PC-9 (cell line): ENCODE data around the gene RPS15. TPM values are rescaled to one million over a fixed set of nuclear protein-coding genes. Genes with fewer than 3 reads are reported as not detected.

ENCODE experiments used
- BruUV-seq: library from RNA; stranded (reverse); fragments of 400-500 nt; replicated peaks from 2 replicates; lab custom pipeline; 2021; lab: Mats Ljungman, UMichigan
- CTCF ChIA-PET: fragments of 300-600 bp; sonication (Branson Sonifier 250); formaldehyde crosslinking; loops from one replicate; lab custom pipeline; 2022; ENCODE audit warnings: antibody characterized with exemption; lab: Charles Lee
- POLR2A ChIA-PET: fragments of 300-600 bp; sonication (Branson Sonifier 250); formaldehyde crosslinking; loops from one replicate; lab custom pipeline; 2022; ENCODE audit warnings: antibody characterized with exemption; ENCODE audit not compliant: unreplicated experiment; lab: Charles Lee
- DNase-seq, 2 experiments: peaks; one replicate each; pipeline versions ENCODE4 v3.0.0 to v3.0.0-alpha.2; 2015 to 2022; ENCODE audit warnings: mixed read lengths in 1 of 2
- H2AFZ ChIP-seq: fragments of 200-600 bp; sonication (generic); 2 replicates; pipeline ENCODE4 v1.8.1; 2017; ENCODE audit warnings: antibody characterized with exemption
- H3F3A ChIP-seq: fragments of 200-600 bp; sonication (generic); 2 replicates; pipeline ENCODE4 v1.8.1; 2017; ENCODE audit warnings: antibody characterized with exemption, mild to moderate bottlenecking, low read depth; ENCODE audit not compliant: insufficient read depth
- H3K27ac ChIP-seq: fragments of 200-600 bp; sonication (generic); 2 replicates; pipeline ENCODE4 v1.6.1; 2016; ENCODE audit warnings: mixed run types
- H3K27me3 ChIP-seq: fragments of 200-600 bp; sonication (generic); 2 replicates; pipeline ENCODE4 v1.6.1; 2016; ENCODE audit warnings: low read depth, mixed run types; ENCODE audit not compliant: insufficient read depth
- H3K36me3 ChIP-seq: fragments of 200-600 bp; sonication (generic); 2 replicates; pipeline ENCODE4 v1.6.1; 2016; ENCODE audit warnings: low read depth, mixed run types
- H3K4me1 ChIP-seq: fragments of 200-600 bp; sonication (generic); replicated peaks from 2 replicates; pipeline ENCODE4 v1.6.1; 2016; ENCODE audit warnings: mixed run types; ENCODE audit not compliant: insufficient read depth
- H3K4me2 ChIP-seq: fragments of 200-600 bp; sonication (generic); 2 replicates; pipeline ENCODE4 v1.6.1; 2017; ENCODE audit warnings: mixed run types
- H3K4me3 ChIP-seq: fragments of 200-600 bp; sonication (generic); 2 replicates; pipeline ENCODE4 v1.6.1; 2016; ENCODE audit warnings: mixed run types
- H3K79me2 ChIP-seq: fragments of 200-600 bp; sonication (generic); 2 replicates; pipeline ENCODE4 v1.6.1; 2017; ENCODE audit warnings: low read depth, mixed run types
- H3K9me2 ChIP-seq: fragments of 200-600 bp; sonication (generic); 2 replicates; pipeline ENCODE4 v1.8.1; 2017; ENCODE audit warnings: mild to moderate bottlenecking; ENCODE audit not compliant: insufficient read depth
- H3K9me3 ChIP-seq: fragments of 200-600 bp; sonication (generic); 2 replicates; pipeline ENCODE4 v1.8.1; 2016; ENCODE audit warnings: low read depth; ENCODE audit not compliant: insufficient read depth
- H4K20me1 ChIP-seq: fragments of 200-600 bp; sonication (generic); 2 replicates; pipeline ENCODE4 v1.8.1; 2017; ENCODE audit not compliant: insufficient read depth
- CTCF ChIP-seq: fragments of 200-600 bp; sonication (generic); conservative IDR thresholded peaks from 2 replicates; pipeline ENCODE4 v1.6.1; 2017; ENCODE audit warnings: mixed run types, antibody characterized with exemption, mild to moderate bottlenecking, moderate library complexity
- EZH2 ChIP-seq: fragments of 200-600 bp; sonication (generic); IDR thresholded peaks from 2 replicates; pipeline ENCODE4 v1.8.0; 2017; ENCODE audit warnings: antibody characterized with exemption, low read depth
- intact Hi-C: fragments of 100-400 bp; cut with micrococcal nuclease; formaldehyde crosslinking; loops from one replicate; pipeline ENCODE4 v1.10.0; 2022; ENCODE audit not compliant: unreplicated experiment
- total RNA-seq: library from RNA; stranded (reverse); gene quantifications from 2 replicates; pipeline ENCODE4 v1.2.3, GENCODE V29; 2021

The RPS15 gene
- total RNA-seq, 1 experiment from 2014 or later, result 967 TPM

GRCh38 chr19:1422360-1422759 lies 15.8 kb upstream of the RPS15 start:
- CTCF ChIA-PET, result no interaction called here
- H3K27ac ChIP-seq, result no peak overlapping the region
- H2AFZ ChIP-seq, result no peak overlapping the region
- no peaks in the 10 kb centered on the region for H3K4me1 ChIP-seq
- H3K4me3 ChIP-seq, result no peak overlapping the region
- POLR2A ChIA-PET, result no interaction called here
- H3K9me2 ChIP-seq, result no peaks in the 10 kb centered on the region
- no peak for DNase-seq
- no TSS peak for BruUV-seq
- no peaks in the 10 kb centered on the region for H3K9me3 ChIP-seq
- H3K79me2 ChIP-seq, result peaks cover 21% of the 10 kb centered on the region
- intact Hi-C loops, result no loop called here
- H3K27me3 ChIP-seq, result no peaks in the 10 kb centered on the region
- peaks cover 18% of the 10 kb centered on the region for H4K20me1 ChIP-seq
- no peak overlapping the region for H3K4me2 ChIP-seq
- peaks cover 4% of the 10 kb centered on the region; the same call in 1 of the 2 replicates for H3F3A ChIP-seq
- no peak for TF ChIP-seq EZH2
- no peak for TF ChIP-seq CTCF
- H3K36me3 ChIP-seq, result no peaks in the 10 kb centered on the region

- Histone ChIP-seq H3K27ac (no peak overlapping the region), H3K27me3 (no peaks in the 10 kb centered on the region), H3K4me2 (no peak overlapping the region), H3K36me3 (no peaks in the 10 kb centered on the region), H3K9me3 (no peaks in the 10 kb centered on the region), H2AFZ (no peak overlapping the region), H3F3A (peaks cover 4% of the 10 kb centered on the region; the same call in 1 of the 2 replicates), H3K9me2 (no peaks in the 10 kb centered on the region), H3K4me3 (no peak overlapping the region), H3K79me2 (peaks cover 15% of the 10 kb centered on the region), H4K20me1 (peaks cover 12% of the 10 kb centered on the region), H3K4me1 (no peaks in the 10 kb centered on the region)
- intact Hi-C loops, result no loop called here
- TF ChIP-seq CTCF, result no peak
- no peak for TF ChIP-seq EZH2
- DNase-seq, result no peak
- no TSS peak for BruUV-seq
- CTCF ChIA-PET, result no interaction called here
- POLR2A ChIA-PET, result no interaction called here
Observed at GRCh38 chr19:1422943-1423342, 15.3 kb upstream of the RPS15 start.

GRCh38 chr19:1423436-1424191 lies 14.6 kb upstream of the RPS15 start:
- H4K20me1 ChIP-seq, result peaks cover 7% of the 10 kb centered on the region
- H3K79me2 ChIP-seq, result peaks cover 8% of the 10 kb centered on the region
- intact Hi-C loops, result no loop called here
- H3K4me3 ChIP-seq, result no peak overlapping the region
- H3F3A ChIP-seq, result peaks cover 4% of the 10 kb centered on the region; the same call in 1 of the 2 replicates
- POLR2A ChIA-PET, result no interaction called here
- no peaks in the 10 kb centered on the region for H3K9me3 ChIP-seq
- no TSS peak for BruUV-seq
- CTCF ChIA-PET, result no interaction called here
- no peak overlapping the region for H3K27ac ChIP-seq
- H3K4me1 ChIP-seq, result no peaks in the 10 kb centered on the region
- no peaks in the 10 kb centered on the region for H3K27me3 ChIP-seq
- H2AFZ ChIP-seq, result no peak overlapping the region
- no peak for DNase-seq
- H3K36me3 ChIP-seq, result no peaks in the 10 kb centered on the region
- H3K4me2 ChIP-seq, result no peak overlapping the region
- no peaks in the 10 kb centered on the region for H3K9me2 ChIP-seq
- TF ChIP-seq CTCF (no peak), EZH2 (no peak)
